Loucy (cell line): ENCODE data around the gene ACVR1B.

ENCODE experiments used
- H2AFZ ChIP-seq: fragments of 200-600 bp; sonication (generic); 2 replicates; pipeline ENCODE4 v1.6.0; 2016; ENCODE audit warnings: antibody characterized with exemption, mild to moderate bottlenecking, low read length, moderate library complexity
- H3F3A ChIP-seq: fragments of 200-600 bp; 2 replicates; pipeline ENCODE4 v1.6.0; 2016; ENCODE audit warnings: antibody characterized with exemption, low read depth, mild to moderate bottlenecking
- H3K27me3 ChIP-seq: fragments of 200-600 bp; sonication (generic); 2 replicates; pipeline ENCODE4 v1.6.1; 2014; ENCODE audit warnings: low read length, mild to moderate bottlenecking; ENCODE audit not compliant: insufficient read depth, poor library complexity, severe bottlenecking
- H3K36me3 ChIP-seq: fragments of 200-600 bp; sonication (generic); 2 replicates; pipeline ENCODE4 v1.6.1; 2016; ENCODE audit warnings: low read length; ENCODE audit not compliant: insufficient read depth
- H3K4me1 ChIP-seq: fragments of 200-600 bp; sonication (generic); 2 replicates; pipeline ENCODE4 v1.5.1; 2014; ENCODE audit warnings: low read length, mild to moderate bottlenecking; ENCODE audit not compliant: insufficient read depth, poor library complexity, severe bottlenecking
- H3K4me2 ChIP-seq: fragments of 200-600 bp; sonication (generic); 2 replicates; pipeline ENCODE4 v1.6.0; 2014; ENCODE audit warnings: antibody characterized with exemption, low read length, low read depth, mild to moderate bottlenecking; ENCODE audit not compliant: poor library complexity, severe bottlenecking
- H3K4me3 ChIP-seq: fragments of 200-600 bp; sonication (generic); 2 replicates; pipeline ENCODE4 v1.5.1; 2014; ENCODE audit warnings: low read length, mild to moderate bottlenecking, mixed read lengths; ENCODE audit not compliant: poor library complexity, severe bottlenecking
- H3K79me2 ChIP-seq: fragments of 200-600 bp; sonication (generic); 2 replicates; pipeline ENCODE4 v1.6.1; 2014; ENCODE audit warnings: low read length; ENCODE audit not compliant: insufficient read depth
- H3K9ac ChIP-seq: fragments of 200-600 bp; sonication (generic); 2 replicates; pipeline ENCODE4 v1.6.0; 2014; ENCODE audit warnings: mild to moderate bottlenecking, low read depth, low read length, moderate library complexity; ENCODE audit not compliant: poor library complexity, severe bottlenecking
- H3K9me2 ChIP-seq: fragments of 200-600 bp; sonication (generic); replicated peaks from 2 replicates; pipeline ENCODE4 v1.6.1; 2016; ENCODE audit warnings: low read depth, low read length, mixed read lengths
- H3K9me3 ChIP-seq: fragments of 200-600 bp; sonication (generic); 2 replicates; pipeline ENCODE4 v1.6.1; 2014; ENCODE audit warnings: mild to moderate bottlenecking, antibody characterized with exemption, low read length, low read depth; ENCODE audit not compliant: insufficient read depth
- H4K20me1 ChIP-seq: fragments of 200-600 bp; sonication (generic); 2 replicates; pipeline ENCODE4 v1.6.0; 2014; ENCODE audit warnings: antibody characterized with exemption, low read length, mild to moderate bottlenecking; ENCODE audit not compliant: insufficient read depth, poor library complexity, severe bottlenecking
- EZH2phosphoT487 ChIP-seq: fragments of 200-600 bp; IDR thresholded peaks from 2 replicates; pipeline ENCODE4 v1.6.1; 2018; ENCODE audit warnings: antibody characterized with exemption, mild to moderate bottlenecking, moderate library complexity, borderline replicate concordance
- TF ChIP-seq, protein P1 (sequence below): fragments of 200-600 bp; sonication (generic); conservative IDR thresholded peaks from 2 replicates; pipeline ENCODE4 v1.5.1; 2014; ENCODE audit warnings: mild to moderate bottlenecking, antibody characterized with exemption, low read length

The ACVR1B gene

DNA sequence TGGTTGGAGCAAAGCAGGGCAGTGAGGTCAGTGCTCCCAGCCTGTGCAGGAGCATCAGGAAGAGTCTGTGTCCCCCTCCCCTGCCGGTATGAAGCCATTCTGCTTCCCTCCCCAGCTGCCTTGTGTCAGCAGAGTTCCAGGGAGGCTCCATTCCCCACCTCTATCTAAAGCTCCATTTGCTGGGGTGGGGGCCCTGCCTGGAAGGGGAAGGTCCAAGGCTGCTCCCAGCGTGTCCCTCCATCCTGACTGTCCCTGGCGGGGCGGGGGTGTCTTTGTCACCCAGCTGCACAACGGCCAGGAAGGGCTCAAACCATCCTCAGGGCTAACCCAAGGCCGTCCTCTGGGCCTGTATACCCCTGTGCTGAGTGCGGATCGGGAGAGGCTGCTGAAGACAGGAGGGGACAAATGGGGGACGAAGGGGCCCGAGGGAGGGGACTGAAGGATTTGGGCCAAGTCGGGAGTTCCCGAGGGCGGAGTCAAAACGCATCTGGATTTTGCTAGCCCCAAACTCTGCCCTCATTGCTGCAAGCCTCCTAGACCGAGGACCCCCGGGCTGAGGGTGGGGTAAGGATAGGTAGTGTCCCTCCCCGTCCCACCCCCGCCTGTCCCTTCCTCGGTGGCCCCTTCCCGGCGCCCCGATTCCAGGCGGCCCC lies 44.9 kb upstream of the ACVR1B start:
- Histone ChIP-seq H3K9me2 (no peaks in the 10 kb centered on the region), H3F3A (no peaks in the 10 kb centered on the region), H3K36me3 (no peaks in the 10 kb centered on the region), H4K20me1 (no peaks in the 10 kb centered on the region), H3K9me3 (no peaks in the 10 kb centered on the region), H3K4me1 (peaks cover 31% of the 10 kb centered on the region), H3K4me2 (no peak overlapping the region), H3K79me2 (no peaks in the 10 kb centered on the region), H3K27me3 (no peaks in the 10 kb centered on the region), H3K4me3 (no peak overlapping the region), H2AFZ (no peak overlapping the region), H3K9ac (no peak overlapping the region)
- TF ChIP-seq EZH2phosphoT487, result no peak
- TF ChIP-seq, protein P1, sequence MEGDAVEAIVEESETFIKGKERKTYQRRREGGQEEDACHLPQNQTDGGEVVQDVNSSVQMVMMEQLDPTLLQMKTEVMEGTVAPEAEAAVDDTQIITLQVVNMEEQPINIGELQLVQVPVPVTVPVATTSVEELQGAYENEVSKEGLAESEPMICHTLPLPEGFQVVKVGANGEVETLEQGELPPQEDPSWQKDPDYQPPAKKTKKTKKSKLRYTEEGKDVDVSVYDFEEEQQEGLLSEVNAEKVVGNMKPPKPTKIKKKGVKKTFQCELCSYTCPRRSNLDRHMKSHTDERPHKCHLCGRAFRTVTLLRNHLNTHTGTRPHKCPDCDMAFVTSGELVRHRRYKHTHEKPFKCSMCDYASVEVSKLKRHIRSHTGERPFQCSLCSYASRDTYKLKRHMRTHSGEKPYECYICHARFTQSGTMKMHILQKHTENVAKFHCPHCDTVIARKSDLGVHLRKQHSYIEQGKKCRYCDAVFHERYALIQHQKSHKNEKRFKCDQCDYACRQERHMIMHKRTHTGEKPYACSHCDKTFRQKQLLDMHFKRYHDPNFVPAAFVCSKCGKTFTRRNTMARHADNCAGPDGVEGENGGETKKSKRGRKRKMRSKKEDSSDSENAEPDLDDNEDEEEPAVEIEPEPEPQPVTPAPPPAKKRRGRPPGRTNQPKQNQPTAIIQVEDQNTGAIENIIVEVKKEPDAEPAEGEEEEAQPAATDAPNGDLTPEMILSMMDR, result no peak

DNA sequence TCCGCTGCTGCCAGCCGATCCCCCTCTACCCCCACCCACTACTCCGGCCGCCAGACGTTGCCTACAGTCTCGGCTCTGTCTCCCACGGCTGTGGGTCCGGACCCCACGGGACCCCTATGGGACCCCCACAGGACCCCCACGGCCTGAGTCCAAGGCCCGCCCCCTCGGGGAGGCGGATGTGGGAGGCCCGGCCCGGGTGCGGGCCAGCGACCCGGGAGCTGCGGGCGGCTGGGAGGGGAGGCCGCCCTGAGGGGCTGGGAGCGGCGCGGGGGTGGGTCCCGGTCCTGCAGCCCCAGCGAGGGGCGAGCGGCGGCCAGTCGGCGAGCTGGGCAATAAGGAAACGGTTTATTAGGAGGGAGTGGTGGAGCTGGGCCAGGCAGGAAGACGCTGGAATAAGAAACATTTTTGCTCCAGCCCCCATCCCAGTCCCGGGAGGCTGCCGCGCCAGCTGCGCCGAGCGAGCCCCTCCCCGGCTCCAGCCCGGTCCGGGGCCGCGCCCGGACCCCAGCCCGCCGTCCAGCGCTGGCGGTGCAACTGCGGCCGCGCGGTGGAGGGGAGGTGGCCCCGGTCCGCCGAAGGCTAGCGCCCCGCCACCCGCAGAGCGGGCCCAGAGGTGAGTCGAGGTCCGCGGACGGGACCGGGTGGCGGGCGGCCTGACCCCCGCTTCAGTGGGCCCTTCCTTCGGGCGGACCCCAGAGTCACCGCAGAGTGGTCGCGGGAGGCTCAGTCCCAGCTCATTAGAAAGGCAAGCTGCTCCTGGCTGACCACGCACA lies 44.2 kb upstream of the ACVR1B start, which contains the start of gene ACVRL1:
ACVRL1 (plus strand) TSS at position 422 of the 773 bp plus-strand sequence. CDS start 4,971 bp downstream, outside the sequence.
- H3K9me3 ChIP-seq, result no peaks in the 10 kb centered on the region
- no peaks in the 10 kb centered on the region for H3K27me3 ChIP-seq
- H3F3A ChIP-seq, result no peaks in the 10 kb centered on the region
- no peaks in the 10 kb centered on the region for H3K36me3 ChIP-seq
- H3K4me3 ChIP-seq, result no peak within 1 kb of the TSS
- H3K9ac ChIP-seq, result no peak within 1 kb of the TSS
- H3K4me1 ChIP-seq, result peaks cover 34% of the 10 kb centered on the region
- H4K20me1 ChIP-seq, result no peaks in the 10 kb centered on the region
- H3K9me2 ChIP-seq, result no peaks in the 10 kb centered on the region
- H2AFZ ChIP-seq, result no peak within 1 kb of the TSS
- no peak within 1 kb of the TSS for H3K4me2 ChIP-seq
- TF ChIP-seq, protein P1, result no peak
- no peak for TF ChIP-seq EZH2phosphoT487
- H3K79me2 ChIP-seq, result no peaks in the 10 kb centered on the region

DNA sequence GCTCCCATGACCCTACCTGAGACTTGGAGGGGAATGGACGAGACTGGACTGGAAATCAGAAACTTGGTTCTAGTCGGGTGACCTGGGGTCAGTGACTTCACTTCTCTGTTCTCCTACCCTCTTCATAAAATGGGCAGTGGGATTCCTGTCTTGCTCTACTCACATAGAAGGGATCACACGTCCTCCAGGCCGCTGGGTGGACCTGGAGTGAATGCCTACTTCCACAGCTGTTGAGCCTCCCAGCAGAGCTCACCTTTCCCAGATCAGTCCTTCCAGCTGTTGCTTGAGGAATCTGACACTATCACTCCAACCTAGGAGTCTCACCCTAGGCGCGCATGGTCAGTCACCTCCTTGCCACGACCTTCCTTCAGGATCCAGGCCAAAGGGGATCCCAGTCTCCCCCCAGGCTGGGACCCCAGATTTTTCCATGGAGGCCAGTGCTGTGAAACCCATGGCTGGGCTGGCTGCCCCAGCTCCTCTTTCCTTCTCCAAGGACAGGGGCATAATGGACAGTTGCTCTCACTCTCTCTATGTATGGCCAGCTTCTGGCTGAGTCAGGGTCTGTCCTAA lies 43.6 kb upstream of the ACVR1B start:
- H2AFZ ChIP-seq, result no peak overlapping the region
- H3K4me3 ChIP-seq, result no peak overlapping the region
- no peaks in the 10 kb centered on the region for H3K9me3 ChIP-seq
- H3K9ac ChIP-seq, result no peak overlapping the region
- H3K4me2 ChIP-seq, result no peak overlapping the region
- H3K4me1 ChIP-seq, result peaks cover 41% of the 10 kb centered on the region
- H3K36me3 ChIP-seq, result no peaks in the 10 kb centered on the region
- TF ChIP-seq, protein P1, result no peak
- TF ChIP-seq EZH2phosphoT487, result no peak
- H4K20me1 ChIP-seq, result no peaks in the 10 kb centered on the region
- H3K79me2 ChIP-seq, result no peaks in the 10 kb centered on the region
- H3K9me2 ChIP-seq, result no peaks in the 10 kb centered on the region
- no peaks in the 10 kb centered on the region for H3F3A ChIP-seq
- no peaks in the 10 kb centered on the region for H3K27me3 ChIP-seq
